MM.1S (cell line): ENCODE data around the gene ABCG8.

Experiments
- EZH2 ChIP-seq: fragments of 300-600 bp; sonication (generic); optimal IDR thresholded peaks from 2 replicates; pipeline ENCODE3; 2017; ENCODE audit warnings: low read depth, mild to moderate bottlenecking, antibody characterized with exemption, low read length, mixed read lengths
- TF ChIP-seq, protein P1 (sequence below): fragments of 300-600 bp; sonication (generic); IDR thresholded peaks from 2 replicates; pipeline ENCODE4 v1.5.1; 2016; ENCODE audit warnings: antibody characterized with exemption, low read length, mixed read lengths

DNA sequence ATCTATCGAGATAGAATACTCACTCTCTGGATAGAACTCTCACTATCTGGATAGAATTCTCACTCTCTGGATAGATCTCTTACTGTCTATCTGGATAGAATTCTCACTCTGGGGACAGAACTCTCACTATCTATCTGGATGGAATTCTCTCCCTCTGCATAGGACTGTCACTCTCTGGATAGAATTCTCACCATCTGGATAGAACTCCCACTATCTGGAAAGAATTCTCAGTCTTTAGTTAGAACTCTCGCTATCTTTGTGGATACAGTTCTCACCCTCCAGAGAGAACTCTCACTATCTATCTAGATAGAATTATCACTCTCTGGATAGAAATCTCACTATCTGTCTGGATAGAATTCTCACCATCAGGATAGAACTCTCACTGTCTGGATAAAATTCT lies 16.5 kb downstream of the ABCG8 start:
- TF ChIP-seq, protein P1, sequence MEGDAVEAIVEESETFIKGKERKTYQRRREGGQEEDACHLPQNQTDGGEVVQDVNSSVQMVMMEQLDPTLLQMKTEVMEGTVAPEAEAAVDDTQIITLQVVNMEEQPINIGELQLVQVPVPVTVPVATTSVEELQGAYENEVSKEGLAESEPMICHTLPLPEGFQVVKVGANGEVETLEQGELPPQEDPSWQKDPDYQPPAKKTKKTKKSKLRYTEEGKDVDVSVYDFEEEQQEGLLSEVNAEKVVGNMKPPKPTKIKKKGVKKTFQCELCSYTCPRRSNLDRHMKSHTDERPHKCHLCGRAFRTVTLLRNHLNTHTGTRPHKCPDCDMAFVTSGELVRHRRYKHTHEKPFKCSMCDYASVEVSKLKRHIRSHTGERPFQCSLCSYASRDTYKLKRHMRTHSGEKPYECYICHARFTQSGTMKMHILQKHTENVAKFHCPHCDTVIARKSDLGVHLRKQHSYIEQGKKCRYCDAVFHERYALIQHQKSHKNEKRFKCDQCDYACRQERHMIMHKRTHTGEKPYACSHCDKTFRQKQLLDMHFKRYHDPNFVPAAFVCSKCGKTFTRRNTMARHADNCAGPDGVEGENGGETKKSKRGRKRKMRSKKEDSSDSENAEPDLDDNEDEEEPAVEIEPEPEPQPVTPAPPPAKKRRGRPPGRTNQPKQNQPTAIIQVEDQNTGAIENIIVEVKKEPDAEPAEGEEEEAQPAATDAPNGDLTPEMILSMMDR: no peak
- TF ChIP-seq EZH2: no peak
